B cell (primary cell): Measurements from ENCODE around the gene KPNA6. TPM values are rescaled to one million over a fixed set of nuclear protein-coding genes. Genes with fewer than 3 reads are reported as not detected.

Experiments
- ATAC-seq: fragments of 200-7000 bp; cut with Tn5 transposase; one replicate; pipeline ENCODE4 v1.10.0; 2021; ENCODE audit warnings: low read depth, mild to moderate bottlenecking, moderate number of reproducible peaks, moderate library complexity
- CTCF ChIA-PET: fragments of 350-600 bp; sonication (Branson Sonifier 250); formaldehyde crosslinking; loops from one replicate; lab custom pipeline; 2021; ENCODE audit warnings: antibody characterized with exemption, inconsistent platforms; lab: Charles Lee
- POLR2A ChIA-PET: fragments of 350-600 bp; sonication (Branson Sonifier 250); formaldehyde crosslinking; loops from one replicate; lab custom pipeline; 2021; ENCODE audit warnings: antibody characterized with exemption; lab: Charles Lee
- DNase-seq: peaks from one replicate; pipeline ENCODE4 v3.0.0; 2013
- H2AFZ ChIP-seq: 2 replicates; pipeline ENCODE4 v1.6.1; 2012; ENCODE audit warnings: mild to moderate bottlenecking, low read depth, low read length; ENCODE audit not compliant: insufficient read depth, poor library complexity, severe bottlenecking
- H3K27ac ChIP-seq, 2 donors: 1 replicate in 1 of 2; 2 replicates in 1 of 2; pipeline ENCODE4 v1.5.1; 2012 to 2013; ENCODE audit warnings: low read length in 2 of 2, mild to moderate bottlenecking in 2 of 2, moderate library complexity in 1 of 2
- H3K27me3 ChIP-seq, 4 experiments: fragments of 200-600 bp in 1 of 4; sonication (generic) in 1 of 4; replicated peaks in 1 of 4; 1 replicate in 2 of 4; 2 replicates in 2 of 4; pipeline versions ENCODE4 v1.6.1 to v1.7.0; 2013 to 2016; ENCODE audit warnings: low read length in 3 of 4, mild to moderate bottlenecking in 2 of 4, mixed read lengths in 1 of 4, moderate library complexity in 1 of 4; ENCODE audit not compliant: insufficient read depth in 4 of 4, control insufficient read depth in 3 of 4; ENCODE audit errors: control extremely low read depth in 1 of 4
- H3K36me3 ChIP-seq, 2 experiments: replicated peaks in 1 of 2; 1 replicate in 1 of 2; 2 replicates in 1 of 2; pipeline versions ENCODE4 v1.6.1 to v1.7.1; 2013; ENCODE audit warnings: low read length in 1 of 2; ENCODE audit not compliant: insufficient read depth in 2 of 2, control insufficient read depth in 1 of 2; ENCODE audit errors: control extremely low read depth in 1 of 2, extremely low read depth in 1 of 2
- H3K4me1 ChIP-seq, 2 donors: fragments of 200-600 bp in 1 of 2; sonication (generic) in 1 of 2; 1 replicate in 1 of 2; 2 replicates in 1 of 2; pipeline versions ENCODE4 v1.5.1 to v1.6.1; 2013 to 2017; ENCODE audit warnings: low read length in 2 of 2; ENCODE audit not compliant: control insufficient read depth in 2 of 2, insufficient read depth in 2 of 2
- H3K4me2 ChIP-seq: replicated peaks from 2 replicates; pipeline ENCODE3; 2012; ENCODE audit warnings: mild to moderate bottlenecking, low read depth, low read length; ENCODE audit not compliant: poor library complexity, severe bottlenecking
- H3K4me3 ChIP-seq, 5 experiments: fragments of 200-600 bp in 1 of 5; sonication (generic) in 1 of 5; 1 replicate in 3 of 5; 2 replicates in 2 of 5; pipeline versions ENCODE4 v1.5.1 to v1.7.0; 2011 to 2016; ENCODE audit warnings: low read length in 4 of 5, mild to moderate bottlenecking in 4 of 5, low read depth in 2 of 5, control low read depth in 1 of 5, moderate library complexity in 1 of 5; ENCODE audit not compliant: insufficient read depth in 1 of 5; ENCODE audit errors: control extremely low read depth in 1 of 5, extremely low read depth in 1 of 5
- H3K79me2 ChIP-seq: fragments of 200-600 bp; sonication (generic); one replicate; pipeline ENCODE4 v1.6.0; 2016; ENCODE audit warnings: low read length; ENCODE audit not compliant: control insufficient read depth, insufficient read depth
- H3K9ac ChIP-seq: fragments of 200-600 bp; sonication (generic); 2 replicates; pipeline ENCODE4 v1.6.1; 2017; ENCODE audit warnings: mild to moderate bottlenecking, low read length, moderate library complexity
- H3K9me3 ChIP-seq, 3 donors: one replicate each; pipeline versions ENCODE4 v1.6.1 to v1.7.1; 2013; ENCODE audit warnings: low read length in 2 of 3; ENCODE audit not compliant: control insufficient read depth in 2 of 3, insufficient read depth in 1 of 3; ENCODE audit errors: control extremely low read depth in 1 of 3
- H4K20me1 ChIP-seq: 2 replicates; pipeline ENCODE4 v1.6.0; 2012; ENCODE audit warnings: mild to moderate bottlenecking, low read length; ENCODE audit not compliant: insufficient read depth, control insufficient read depth, poor library complexity, severe bottlenecking
- H3K27ac Mint-ChIP-seq: one replicate; pipeline ENCODE4 v1.8.0; 2021; ENCODE audit warnings: mixed read lengths
- H3K27me3 Mint-ChIP-seq: one replicate; pipeline ENCODE4 v1.8.0; 2021; ENCODE audit warnings: mixed read lengths
- H3K4me1 Mint-ChIP-seq: one replicate; pipeline ENCODE4 v1.8.0; 2021; ENCODE audit warnings: mixed read lengths
- H3K4me3 Mint-ChIP-seq: one replicate; pipeline ENCODE4 v1.8.0; 2021; ENCODE audit warnings: mixed read lengths
- H3K9me3 Mint-ChIP-seq: one replicate; pipeline ENCODE4 v1.8.0; 2022; ENCODE audit warnings: mixed read lengths; ENCODE audit not compliant: insufficient read depth
- CTCF ChIP-seq: fragments of 200-600 bp; IDR thresholded peaks from one replicate; pipeline ENCODE4 v1.8.0; 2022; ENCODE audit warnings: antibody characterized with exemption, mild to moderate bottlenecking
- EZH2 ChIP-seq: IDR thresholded peaks from 2 replicates; pipeline ENCODE4 v1.6.1; 2012; ENCODE audit warnings: borderline replicate concordance, low read depth, mild to moderate bottlenecking, moderate library complexity, low read length; ENCODE audit not compliant: insufficient read depth, poor library complexity, severe bottlenecking
- WGBS: methylation state at CpG from one replicate; pipeline ENCODE4 v1.1.5; 2013; ENCODE audit warnings: missing lambda C conversion rate; ENCODE audit not compliant: insufficient coverage; 5-methylcytosine and 5-hydroxymethylcytosine counted together
- intact Hi-C: fragments of 100-400 bp; cut with micrococcal nuclease; formaldehyde crosslinking; loops from one replicate; pipeline ENCODE4 v1.10.0; 2022
- polyA plus RNA-seq: library from polyadenylated mRNA; depleted of rRNA; stranded (reverse); fragments of >200 nt; gene quantifications from 2 replicates; pipeline ENCODE4 v1.2.3, GENCODE V29; 2012
- total RNA-seq, 2 donors: library from RNA; stranded (reverse); fragments of 120-200 nt in 1 of 2; gene quantifications; 1 replicate in 1 of 2; 2 replicates in 1 of 2; pipeline versions ENCODE4 v1.2.3 to v1.2.4, GENCODE V29; 2013 to 2022

Gene KPNA6
- total and polyA plus RNA-seq, 2 donors (not counting 1 experiment from before 2014, with no cell fraction given) = 14.0 to 49.9 TPM

DNA sequence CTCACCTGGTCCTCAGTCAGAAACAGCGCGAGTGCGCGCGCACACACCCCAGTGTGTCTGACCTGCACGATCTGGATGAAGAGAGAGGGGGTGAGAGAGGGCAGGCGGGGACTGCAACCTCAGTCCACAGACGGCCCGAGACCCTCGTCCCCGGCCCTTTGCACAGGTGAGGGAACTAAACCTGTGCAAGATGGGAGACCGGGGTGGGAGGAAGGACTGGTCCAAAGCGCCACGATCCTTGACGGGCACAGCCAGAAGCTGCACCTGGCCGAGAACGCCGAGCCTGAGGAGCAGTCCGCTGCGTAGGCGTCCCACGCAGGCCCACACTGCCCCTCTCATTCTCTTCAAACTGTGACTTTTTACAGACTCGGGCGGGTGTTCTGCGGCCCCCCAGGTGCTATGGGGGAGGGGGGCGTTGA, 97.1 kb downstream of the KPNA6 start:
- Histone ChIP-seq H2AFZ (peak overlapping the region; percentile 76), H3K27me3 (no peaks in the 10 kb centered on the region), H3K9me3 (peaks cover 0 to 4% (median 0%) of the 10 kb centered on the region in 3 donors), H3K4me3 (peak overlapping the region in 4 of 5 experiments; percentile 59 to 78 (median 62)), H3K79me2 (no peaks in the 10 kb centered on the region), H3K27ac (peak overlapping the region in 1 of 2 donors; percentile 23), H4K20me1 (no peaks in the 10 kb centered on the region), H3K9ac (peak overlapping the region; percentile 65), H3K36me3 (no peaks in the 10 kb centered on the region), H3K4me1 (peaks cover 42 to 63% of the 10 kb centered on the region in 2 donors), H3K4me2 (peak overlapping the region; percentile 82)
- WGBS = 90% methylated on average over 17 of the region's 26 CpGs
- TF ChIP-seq EZH2 (no peak), CTCF (no peak)
- Mint-ChIP-seq H3K27me3 (no peaks in the 10 kb centered on the region), H3K4me1 (peaks cover 66% of the 10 kb centered on the region), H3K9me3 (no peaks in the 10 kb centered on the region), H3K27ac (no peak overlapping the region), H3K4me3 (peak overlapping the region; percentile 88)
- intact Hi-C loops = loop anchor here (1.0 to 10.0 kb wide), 4 partner anchors 26 to 130 kb away; partner anchors contain the start of genes HDAC1, TMEM39B and TXLNA
- ChIA-PET POLR2A (interaction anchor here (1.0 to 1.2 kb wide), 3 partner anchors 10 to 155 kb away, joined by 3 to 5 read pairs (median 3); partner anchors contain the start of gene MARCKSL1), CTCF (interaction anchor here (0.6 to 2.4 kb wide), 5 partner anchors 11 to 131 kb away, joined by 3 to 12 read pairs (median 4); partner anchors contain the start of gene MARCKSL1)
- DNase-seq = no peak
- no peak for ATAC-seq
